Measurements from ENCODE around the gene SBK2.

GRCh38 chr19:55529636-55530234 is 7.2 kb downstream of the SBK2 start:
- TF ChIP-seq POLR2AphosphoS5 (IDR thresholded peaks at IDR 0.05; ENCODE audit: low read depth) = no peak
- TF ChIP-seq REST (IDR thresholded peaks at IDR 0.05; ENCODE audit: unreplicated experiment) = no peak
